Activated T-cell treated with anti-CD3 and anti-CD28 coated beads, Interleukin-2, amount 50 U/mL, for 24 hours (primary cell): ENCODE measurements around the gene RPS19.
A peak's percentile ranks its signal among the peaks of the same experiment; 100 is the strongest.

ENCODE experiments used
- DNase-seq: peaks from one replicate; pipeline ENCODE4 v3.0.0-alpha.2; 2020
- H3K27ac Mint-ChIP-seq: 2 replicates; pipeline ENCODE4 v1.8.0; 2020; ENCODE audit warnings: mild to moderate bottlenecking, mixed read lengths
- H3K27me3 Mint-ChIP-seq: 2 replicates; pipeline ENCODE4 v1.8.0; 2020; ENCODE audit warnings: mixed read lengths
- H3K36me3 Mint-ChIP-seq: 2 replicates; pipeline ENCODE4 v1.8.0; 2020; ENCODE audit warnings: low read depth, mixed read lengths
- H3K4me1 Mint-ChIP-seq: 2 replicates; pipeline ENCODE4 v1.8.0; 2020; ENCODE audit warnings: low read depth, mixed read lengths
- H3K4me3 Mint-ChIP-seq: 2 replicates; pipeline ENCODE4 v1.8.0; 2020; ENCODE audit warnings: mild to moderate bottlenecking, moderate library complexity, mixed read lengths
- H3K9me3 Mint-ChIP-seq: 2 replicates; pipeline ENCODE4 v1.8.0; 2020; ENCODE audit warnings: mixed read lengths

RPS19 gene

DNA sequence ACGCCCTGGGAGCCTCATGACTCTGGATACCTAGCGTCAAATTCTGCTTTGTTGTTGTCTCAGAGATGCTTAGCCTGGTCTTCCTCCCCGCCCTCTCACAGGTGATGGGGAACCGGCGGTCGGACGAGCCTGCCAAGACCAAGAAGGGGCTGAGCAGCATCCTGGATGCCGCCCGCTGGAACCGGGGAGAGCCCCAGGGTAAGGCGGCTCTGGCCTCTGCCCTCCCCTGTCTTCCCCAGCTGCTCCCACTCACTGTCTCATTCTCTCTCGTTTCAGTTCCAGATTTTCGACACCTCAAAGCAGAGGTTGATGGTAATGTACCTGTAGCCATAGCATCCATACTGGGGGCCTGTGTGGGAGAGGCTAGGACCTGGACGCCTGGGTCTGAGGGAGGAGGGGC, 34.3 kb downstream of the RPS19 start:
- H3K36me3 Mint-ChIP-seq, result peaks cover 75% of the 10 kb centered on the region
- H3K9me3 Mint-ChIP-seq, result no peaks in the 10 kb centered on the region

GRCh38 chr19:41895745-41896580, 35.9 kb downstream of the RPS19 start:
- H3K27me3 Mint-ChIP-seq, result no peaks in the 10 kb centered on the region
- peak; percentile 47 for DNase-seq
- peaks cover 76% of the 10 kb centered on the region for H3K36me3 Mint-ChIP-seq
- no peaks in the 10 kb centered on the region for H3K9me3 Mint-ChIP-seq
- peaks cover 57% of the 10 kb centered on the region for H3K4me1 Mint-ChIP-seq
- peak overlapping the region; percentile 87 for H3K27ac Mint-ChIP-seq
- H3K4me3 Mint-ChIP-seq, result no peak overlapping the region

More for the DNA sequence above, 34.3 kb downstream of the RPS19 start:
- H3K27ac Mint-ChIP-seq, result peak overlapping the region; percentile 87
- H3K4me3 Mint-ChIP-seq, result no peak overlapping the region
- no peaks in the 10 kb centered on the region for H3K27me3 Mint-ChIP-seq
- peaks cover 70% of the 10 kb centered on the region for H3K4me1 Mint-ChIP-seq
- DNase-seq, result no peak

GRCh38 chr19:41896581-41896942, 36.5 kb downstream of the RPS19 start:
- H3K27me3 Mint-ChIP-seq, result no peaks in the 10 kb centered on the region
- peak overlapping the region; percentile 87 for H3K27ac Mint-ChIP-seq
- no peaks in the 10 kb centered on the region for H3K9me3 Mint-ChIP-seq
- DNase-seq, result no peak
- peaks cover 77% of the 10 kb centered on the region for H3K36me3 Mint-ChIP-seq
- no peak overlapping the region for H3K4me3 Mint-ChIP-seq
- H3K4me1 Mint-ChIP-seq, result peaks cover 53% of the 10 kb centered on the region

- no peak for DNase-seq
- Mint-ChIP-seq H3K9me3 (no peaks in the 10 kb centered on the region), H3K4me1 (peaks cover 50% of the 10 kb centered on the region), H3K27ac (peak overlapping the region; percentile 82), H3K27me3 (no peaks in the 10 kb centered on the region), H3K4me3 (no peak overlapping the region), H3K36me3 (peaks cover 77% of the 10 kb centered on the region)
These were observed 37.1 kb downstream of the RPS19 start for GRCh38 chr19:41897181-41897580.

DNA sequence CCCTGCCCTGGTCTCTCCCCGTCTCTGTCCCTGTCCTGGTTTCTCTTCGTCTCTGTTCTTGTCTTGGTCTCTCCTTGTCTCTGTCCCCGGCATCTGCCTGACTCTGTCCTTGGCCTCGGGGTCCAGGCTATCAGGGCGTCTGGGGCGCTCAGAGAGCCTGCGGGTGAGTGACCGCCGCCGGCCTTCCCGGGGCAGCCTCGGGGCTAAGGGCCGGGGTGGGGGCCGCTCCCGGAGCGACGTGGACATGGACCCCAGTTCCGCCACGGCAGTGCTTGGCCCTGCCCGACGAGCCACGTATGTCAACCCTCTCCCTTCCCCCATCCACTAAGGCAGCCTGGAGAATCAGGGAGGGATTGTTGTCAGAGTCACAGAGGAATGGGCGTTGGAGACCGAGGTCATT, 37.8 kb downstream of the RPS19 start:
- H3K36me3 Mint-ChIP-seq, result peaks cover 79% of the 10 kb centered on the region
- H3K27ac Mint-ChIP-seq, result peak overlapping the region; percentile 82
- H3K4me1 Mint-ChIP-seq, result peaks cover 45% of the 10 kb centered on the region
- DNase-seq, result no peak
- H3K4me3 Mint-ChIP-seq, result no peak overlapping the region
- H3K9me3 Mint-ChIP-seq, result no peaks in the 10 kb centered on the region
- no peaks in the 10 kb centered on the region for H3K27me3 Mint-ChIP-seq

- no peak for DNase-seq
- Mint-ChIP-seq H3K27me3 (no peaks in the 10 kb centered on the region), H3K9me3 (no peaks in the 10 kb centered on the region), H3K36me3 (peaks cover 80% of the 10 kb centered on the region), H3K4me1 (peaks cover 42% of the 10 kb centered on the region), H3K4me3 (no peak overlapping the region), H3K27ac (peak overlapping the region; percentile 73)
These were observed 38.2 kb downstream of the RPS19 start for GRCh38 chr19:41898235-41898634.

DNA sequence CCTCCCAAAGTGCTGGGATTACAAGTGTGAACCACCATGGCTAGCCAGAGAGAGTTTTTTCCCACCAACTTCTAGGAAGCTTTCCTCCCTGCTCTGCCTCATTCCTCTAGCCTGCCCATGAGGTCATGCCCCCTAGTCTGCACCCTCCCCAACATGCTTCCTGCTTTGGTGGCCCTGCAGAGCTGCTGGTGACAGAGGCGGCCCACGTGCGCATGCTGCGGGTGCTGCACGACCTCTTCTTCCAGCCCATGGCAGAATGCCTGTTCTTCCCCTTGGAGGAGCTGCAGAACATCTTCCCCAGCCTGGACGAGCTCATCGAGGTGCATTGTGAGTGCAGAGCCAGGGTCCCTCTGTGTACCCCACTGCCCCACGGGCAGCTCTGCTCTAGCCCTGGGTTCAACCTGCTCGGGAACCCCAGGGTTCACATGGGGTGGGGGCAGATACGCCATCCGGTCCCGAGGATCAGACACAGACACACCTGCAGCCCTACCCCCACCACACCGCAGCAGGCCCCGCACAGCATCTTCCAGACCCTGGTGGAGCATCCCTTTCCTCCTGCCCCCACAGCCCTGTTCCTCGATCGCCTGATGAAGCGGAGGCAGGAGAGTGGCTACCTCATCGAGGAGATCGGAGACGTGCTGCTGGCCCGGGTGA, 41.8 kb downstream of the RPS19 start:
- Mint-ChIP-seq H3K4me1 (peaks cover 39% of the 10 kb centered on the region), H3K4me3 (no peak overlapping the region), H3K27ac (peak overlapping the region; percentile 67)

GRCh38 chr19:41902594-41902993, 42.5 kb downstream of the RPS19 start:
- no peak for DNase-seq
- H3K27me3 Mint-ChIP-seq, result no peaks in the 10 kb centered on the region

More for the DNA sequence above, 41.8 kb downstream of the RPS19 start:
- H3K27me3 Mint-ChIP-seq, result no peaks in the 10 kb centered on the region
- H3K9me3 Mint-ChIP-seq, result no peaks in the 10 kb centered on the region
- DNase-seq, result no peak
- H3K36me3 Mint-ChIP-seq, result peaks cover 93% of the 10 kb centered on the region

DNA sequence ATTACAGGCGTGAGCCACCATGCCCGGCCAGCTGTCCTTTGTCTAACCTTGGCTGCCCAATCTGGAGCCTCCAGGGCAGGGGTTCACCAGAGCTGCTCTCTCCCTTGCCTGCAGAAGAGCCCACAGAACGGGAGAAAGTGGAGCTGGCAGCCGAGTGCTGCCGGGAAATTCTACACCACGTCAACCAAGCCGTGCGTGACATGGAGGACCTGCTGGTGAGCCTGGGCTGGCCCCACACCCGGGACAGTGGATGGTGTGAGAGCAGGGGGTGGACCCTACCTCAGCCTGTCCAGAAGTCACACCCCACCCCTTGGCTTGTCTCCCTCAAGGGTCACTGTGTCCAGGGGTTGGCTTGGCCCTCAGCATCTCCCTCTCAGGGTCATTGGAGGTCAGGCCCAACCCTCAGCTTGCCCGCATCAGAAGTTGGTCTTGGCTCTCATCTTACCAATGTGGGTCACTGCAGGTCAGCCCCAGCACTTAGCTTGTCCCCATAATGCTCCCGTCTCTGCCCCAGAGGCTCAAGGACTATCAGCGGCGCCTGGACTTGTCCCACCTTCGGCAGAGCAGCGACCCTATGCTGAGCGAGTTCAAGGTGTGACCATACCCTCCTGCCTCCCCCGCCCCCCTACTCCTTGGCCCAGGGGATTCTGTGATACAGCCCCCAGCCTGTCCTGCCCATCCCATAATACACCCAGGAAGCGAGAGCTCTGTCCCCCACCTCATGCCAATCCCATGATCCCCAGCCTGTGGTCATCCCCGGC, 43.3 kb downstream of the RPS19 start:
- Mint-ChIP-seq H3K9me3 (no peaks in the 10 kb centered on the region), H3K4me1 (peaks cover 36% of the 10 kb centered on the region), H3K36me3 (peaks cover 90% of the 10 kb centered on the region), H3K27ac (peak overlapping the region; percentile 60), H3K27me3 (no peaks in the 10 kb centered on the region), H3K4me3 (no peak overlapping the region)
- DNase-seq, result no peak

More at GRCh38 chr19:41902594-41902993, 42.5 kb downstream of the RPS19 start:
- peaks cover 42% of the 10 kb centered on the region for H3K4me1 Mint-ChIP-seq
- peak overlapping the region; percentile 37 for H3K27ac Mint-ChIP-seq
- no peaks in the 10 kb centered on the region for H3K9me3 Mint-ChIP-seq
- H3K4me3 Mint-ChIP-seq, result no peak overlapping the region
- peaks cover 97% of the 10 kb centered on the region for H3K36me3 Mint-ChIP-seq

- Mint-ChIP-seq H3K27me3 (no peaks in the 10 kb centered on the region), H3K4me3 (no peak overlapping the region), H3K36me3 (peaks cover 88% of the 10 kb centered on the region), H3K4me1 (peaks cover 30% of the 10 kb centered on the region), H3K27ac (peak overlapping the region; percentile 63), H3K9me3 (no peaks in the 10 kb centered on the region)
- no peak for DNase-seq
These were observed 44.2 kb downstream of the RPS19 start for GRCh38 chr19:41904118-41904870.

- no peak for DNase-seq
- Mint-ChIP-seq H3K4me1 (peaks cover 33% of the 10 kb centered on the region), H3K4me3 (no peak overlapping the region), H3K36me3 (peaks cover 77% of the 10 kb centered on the region), H3K27me3 (no peaks in the 10 kb centered on the region), H3K27ac (peak overlapping the region; percentile 41), H3K9me3 (no peaks in the 10 kb centered on the region)
These were observed 45.4 kb downstream of the RPS19 start for GRCh38 chr19:41905273-41906002.

DNA sequence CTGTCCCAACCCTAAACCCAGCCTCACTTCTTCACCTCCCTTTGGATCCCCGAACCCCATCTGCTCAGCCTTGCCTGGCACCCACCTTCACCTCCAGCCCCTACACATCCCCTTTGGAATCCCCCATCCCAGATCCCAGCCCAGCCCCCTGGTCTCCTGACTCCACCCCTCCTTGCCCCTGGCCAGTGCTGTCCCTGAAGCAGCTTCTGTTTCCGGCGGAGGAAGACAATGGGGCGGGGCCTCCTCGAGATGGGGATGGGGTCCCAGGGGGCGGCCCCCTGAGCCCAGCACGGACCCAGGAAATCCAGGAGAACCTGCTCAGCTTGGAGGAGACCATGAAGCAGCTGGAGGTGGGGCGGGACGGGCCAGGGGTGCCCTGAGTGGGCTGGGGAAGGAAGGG, 46.2 kb downstream of the RPS19 start:
- H3K27ac Mint-ChIP-seq, result peak overlapping the region; percentile 41
- peaks cover 40% of the 10 kb centered on the region for H3K4me1 Mint-ChIP-seq
- peaks cover 70% of the 10 kb centered on the region for H3K36me3 Mint-ChIP-seq
- no peaks in the 10 kb centered on the region for H3K9me3 Mint-ChIP-seq
- no peak for DNase-seq
- H3K27me3 Mint-ChIP-seq, result no peaks in the 10 kb centered on the region
- no peak overlapping the region for H3K4me3 Mint-ChIP-seq

DNA sequence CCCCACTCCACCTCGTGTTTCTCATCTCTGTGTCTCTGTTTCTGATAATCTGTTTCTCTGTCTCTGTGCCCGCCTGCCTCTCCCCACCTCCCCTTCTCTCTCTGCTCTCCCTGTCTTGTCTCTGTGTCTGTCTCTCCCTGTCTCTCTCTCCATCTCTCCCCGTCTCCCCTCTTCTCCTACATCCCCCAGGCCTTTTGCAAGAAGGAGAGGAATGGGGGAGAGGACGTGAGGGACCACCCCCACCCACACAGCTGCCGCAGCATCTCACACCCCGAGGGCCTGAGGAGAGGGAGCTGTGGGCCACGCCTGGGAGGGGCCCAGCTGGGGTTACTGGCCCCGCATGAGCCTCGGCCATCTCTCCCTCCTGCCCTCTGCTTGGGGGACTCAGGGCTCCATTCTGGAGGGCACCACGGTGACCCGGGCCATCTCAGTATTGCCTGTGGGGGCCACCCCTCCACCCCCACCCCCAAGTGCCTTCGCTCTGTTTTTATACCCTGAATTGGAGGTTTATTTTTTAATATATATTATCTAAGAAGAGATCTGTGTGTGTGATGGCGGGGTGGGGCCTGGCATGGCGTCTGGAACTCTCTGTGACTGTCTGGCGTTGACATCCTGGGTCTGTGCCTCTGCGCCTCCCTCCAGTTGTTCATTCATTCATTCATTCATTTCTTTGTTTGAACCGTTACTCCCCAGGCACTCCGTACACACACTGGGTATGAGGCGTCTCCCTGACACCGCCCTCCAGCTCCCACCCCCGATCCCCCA, 47.0 kb downstream of the RPS19 start:
- no peak for DNase-seq
- peaks cover 7% of the 10 kb centered on the region for H3K27me3 Mint-ChIP-seq
- H3K27ac Mint-ChIP-seq, result peak overlapping the region; percentile 69
- peaks cover 62% of the 10 kb centered on the region for H3K36me3 Mint-ChIP-seq
- H3K9me3 Mint-ChIP-seq, result no peaks in the 10 kb centered on the region
- peaks cover 44% of the 10 kb centered on the region for H3K4me1 Mint-ChIP-seq
- no peak overlapping the region for H3K4me3 Mint-ChIP-seq
